NCI-H146 (cell line): Measurements from ENCODE around the gene CPLX3.
A peak's percentile ranks its signal among the peaks of the same experiment; 100 is the strongest.

Experiments
- DNase-seq: peaks from one replicate; lab custom pipeline; 2025; lab: John Stamatoyannopoulos, UW

CPLX3 gene

DNA sequence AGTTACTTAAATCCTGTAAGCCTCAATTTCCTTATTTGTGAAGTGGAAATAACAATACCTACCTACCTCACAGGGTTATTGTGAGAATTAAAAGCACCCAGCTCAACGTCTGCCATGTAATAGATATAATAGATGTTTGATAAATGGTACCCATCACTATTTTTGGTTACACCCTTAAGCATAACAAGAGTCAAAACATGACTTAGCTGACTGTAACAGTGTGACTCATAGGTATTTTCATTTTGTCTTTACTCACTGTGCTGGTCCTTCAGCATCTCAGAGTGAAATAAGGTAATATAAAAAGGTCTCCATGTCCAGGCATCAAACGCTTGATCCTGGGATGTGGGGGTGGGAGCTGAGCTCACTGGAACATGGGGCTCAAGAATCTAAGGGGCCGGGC lies 3.1 kb downstream of the CPLX3 start:
- no peak for DNase-seq

- DNase-seq = no peak
These were observed 3.6 kb downstream of the CPLX3 start for GRCh38 chr15:74829991-74830390.

DNA sequence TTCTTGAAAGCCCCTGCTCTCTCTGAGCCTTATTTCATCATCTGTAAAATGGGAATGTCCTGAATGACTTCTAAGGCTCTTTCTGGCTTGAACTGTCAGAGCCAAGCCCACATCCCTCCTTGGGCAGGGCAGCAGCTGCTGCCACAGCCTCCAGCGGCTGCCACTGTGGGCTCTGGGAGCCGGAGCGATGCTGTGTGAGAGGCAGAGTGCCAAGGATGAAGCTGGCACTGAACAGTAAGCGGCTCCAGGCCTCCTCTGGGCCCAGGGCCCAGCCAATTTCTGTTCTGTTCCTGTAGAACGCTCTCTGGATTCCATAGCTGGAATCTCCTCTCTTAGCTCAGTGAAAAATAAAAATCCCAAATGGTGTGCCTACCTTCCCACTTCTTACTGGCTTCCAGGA lies 4.4 kb downstream of the CPLX3 start:
- no peak for DNase-seq

DNA sequence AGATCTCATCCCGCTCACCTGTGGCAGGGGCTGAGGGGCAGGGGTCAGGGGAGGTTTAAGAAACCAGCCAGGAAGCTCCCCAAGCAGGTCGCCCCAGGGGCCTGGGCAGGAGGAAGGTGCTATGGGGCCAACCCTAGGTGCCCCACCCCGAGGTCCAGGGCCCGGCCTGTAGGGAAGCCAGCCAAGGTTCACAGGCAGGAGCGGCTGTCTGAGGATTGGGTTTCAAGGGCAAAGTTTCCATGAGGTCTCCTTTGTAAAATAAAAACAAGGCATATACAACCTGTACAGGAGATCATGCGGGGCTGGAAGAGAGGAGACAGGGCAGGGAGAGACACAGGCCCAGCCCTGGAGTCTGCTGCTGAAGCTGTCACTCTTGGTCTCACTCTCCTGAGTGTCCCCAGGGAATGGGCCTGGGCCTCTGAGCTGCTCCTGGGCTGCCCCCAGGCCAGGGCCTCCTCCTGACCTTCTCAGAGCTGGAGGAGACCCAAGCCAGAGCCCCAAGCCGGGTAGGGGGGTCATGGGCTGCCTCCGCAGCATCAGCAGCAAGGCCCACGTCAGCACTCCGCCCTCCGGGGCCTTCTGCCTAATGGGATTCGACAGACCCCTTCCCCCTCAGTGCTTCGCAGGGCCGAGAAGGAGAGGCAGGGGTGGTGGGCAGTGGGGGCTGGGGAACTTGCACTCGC lies 5.5 kb downstream of the CPLX3 start:
- DNase-seq = no peak

- DNase-seq = no peak
These were observed 6.4 kb downstream of the CPLX3 start for GRCh38 chr15:74832826-74833225.

- DNase-seq = no peak
These were observed 7.1 kb downstream of the CPLX3 start for GRCh38 chr15:74833376-74834107.

DNA sequence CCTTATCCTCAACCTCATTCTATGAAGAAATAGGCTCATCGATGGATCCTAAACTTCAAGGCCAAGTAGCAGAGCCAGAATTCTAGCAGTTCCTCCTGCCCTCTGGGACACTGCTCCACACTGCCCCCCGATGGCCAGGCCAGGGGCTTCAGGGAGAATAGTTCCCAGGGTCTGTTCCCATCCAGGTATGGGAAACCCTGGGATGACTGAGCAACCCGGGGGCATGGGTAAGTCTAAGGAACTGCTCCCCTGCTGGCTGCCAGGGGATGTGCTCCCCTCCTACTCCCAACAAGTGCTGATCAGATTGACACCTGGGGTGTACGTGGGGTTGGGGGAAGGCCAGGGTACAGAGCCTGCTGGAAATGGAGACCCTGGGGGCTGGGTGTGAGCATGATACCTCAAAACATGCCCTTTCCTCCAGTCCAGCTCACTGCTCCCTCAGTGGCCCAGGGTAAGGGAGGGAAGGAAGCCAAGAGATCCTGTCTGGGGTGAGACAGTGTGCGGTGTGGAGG lies 8.9 kb downstream of the CPLX3 start:
- DNase-seq = peak; percentile 17

DNA sequence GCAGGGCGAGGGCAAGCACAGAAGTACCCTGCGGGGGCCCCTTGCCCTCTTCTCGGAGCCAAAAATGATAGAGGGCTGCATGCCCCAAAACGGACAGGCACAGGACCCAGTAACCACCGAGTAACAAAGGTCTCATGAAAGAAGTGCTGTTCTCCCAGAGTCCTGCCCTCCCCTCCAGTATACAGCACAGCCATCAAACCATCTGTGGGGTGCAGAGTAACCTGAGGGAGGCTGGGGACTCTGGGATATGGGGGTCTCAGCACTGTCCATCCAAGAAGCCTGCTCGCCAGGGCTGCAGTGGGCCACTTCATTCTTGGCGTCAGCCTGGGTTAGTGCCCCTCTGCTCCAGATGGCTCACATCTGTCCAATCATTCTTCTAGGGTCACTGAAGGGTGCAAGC lies 10.4 kb downstream of the CPLX3 start:
- no peak for DNase-seq

- no peak for DNase-seq
These were observed 11.2 kb downstream of the CPLX3 start for GRCh38 chr15:74837482-74838136.

GRCh38 chr15:74838137-74838516 lies 11.7 kb downstream of the CPLX3 start:
- DNase-seq = no peak

DNA sequence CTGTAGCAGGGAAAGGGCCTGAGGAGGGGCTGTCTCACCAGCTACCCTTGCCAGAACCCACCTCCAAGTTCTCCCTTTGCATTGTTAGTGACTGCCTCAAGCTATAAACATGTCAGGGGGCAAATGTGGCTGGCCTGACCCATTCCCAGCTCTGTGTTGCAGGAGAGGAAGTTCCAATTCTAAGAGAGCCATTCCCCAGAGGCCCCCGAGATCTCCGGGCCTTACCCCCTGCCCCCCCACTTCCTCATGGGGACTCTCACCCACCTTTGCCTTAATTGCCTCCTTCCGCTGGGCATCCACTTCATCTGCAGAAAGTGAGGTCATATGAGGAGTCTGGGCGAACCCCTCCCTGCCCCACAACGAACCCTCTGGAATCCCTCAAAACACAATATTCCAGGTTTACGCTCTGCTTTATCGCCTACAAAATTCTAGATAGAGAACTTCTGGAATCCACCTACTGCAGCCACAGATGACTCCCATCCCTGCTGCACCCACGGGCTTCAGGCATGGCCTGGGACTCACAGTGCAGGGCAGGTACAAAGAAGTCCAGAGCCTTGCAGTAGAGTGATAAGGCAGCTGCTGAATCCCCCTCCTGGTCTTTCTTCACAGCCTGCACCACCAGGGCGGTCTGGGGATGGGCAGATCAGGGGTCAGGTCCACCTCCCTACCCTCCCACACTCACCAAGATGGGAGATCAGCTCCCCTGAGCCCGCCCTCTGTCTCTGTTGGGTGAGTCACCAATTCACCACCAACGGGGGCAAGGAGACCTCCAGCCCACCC lies 12.5 kb downstream of the CPLX3 start:
- DNase-seq = no peak

DNA sequence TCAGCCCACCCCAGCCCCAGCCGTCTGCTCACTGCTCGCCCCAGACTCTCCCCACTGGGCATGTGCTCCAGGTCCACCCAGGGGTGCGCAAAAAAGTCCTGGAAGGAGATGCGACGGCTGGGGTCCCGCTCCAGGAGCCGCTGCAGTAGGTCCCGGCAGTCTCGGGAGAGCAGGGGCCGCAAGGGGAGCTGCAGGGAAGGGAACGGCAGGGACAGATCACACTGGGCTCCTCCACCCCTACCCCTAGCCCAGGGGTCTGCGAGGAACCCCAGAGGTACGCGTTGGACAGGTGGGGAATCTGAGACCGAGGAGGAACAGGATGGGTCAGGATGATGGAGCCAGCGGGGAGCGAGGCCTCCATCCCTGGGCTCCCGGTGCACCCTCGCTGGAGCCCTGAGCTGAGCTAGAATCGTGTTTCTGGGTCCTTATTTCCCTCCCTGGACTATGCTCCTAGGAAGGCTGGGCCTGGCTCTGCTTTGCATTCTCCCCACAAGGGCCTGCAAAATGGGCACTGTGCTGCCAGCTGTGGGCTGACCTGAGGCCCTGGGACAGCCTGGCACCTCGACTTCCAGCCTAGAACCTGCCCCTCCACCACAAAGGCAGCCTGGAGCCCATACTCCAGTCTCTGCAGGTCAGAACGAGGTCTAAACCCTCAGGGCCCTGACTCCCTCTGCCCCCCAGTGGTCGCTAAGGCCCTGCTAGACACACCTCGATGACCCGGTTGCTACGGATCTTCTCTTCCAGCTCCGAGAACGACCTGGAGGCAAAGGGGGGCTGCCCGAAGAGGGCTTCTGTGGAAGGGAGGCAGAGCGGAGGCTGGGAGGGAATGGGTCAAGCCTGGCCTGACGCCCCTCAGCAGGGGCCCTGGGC lies 13.3 kb downstream of the CPLX3 start:
- no peak for DNase-seq

- no peak for DNase-seq
These were observed 14.7 kb downstream of the CPLX3 start for GRCh38 chr15:74840851-74841775.

- no peak for DNase-seq
These were observed 15.5 kb downstream of the CPLX3 start for GRCh38 chr15:74841891-74842373.

DNA sequence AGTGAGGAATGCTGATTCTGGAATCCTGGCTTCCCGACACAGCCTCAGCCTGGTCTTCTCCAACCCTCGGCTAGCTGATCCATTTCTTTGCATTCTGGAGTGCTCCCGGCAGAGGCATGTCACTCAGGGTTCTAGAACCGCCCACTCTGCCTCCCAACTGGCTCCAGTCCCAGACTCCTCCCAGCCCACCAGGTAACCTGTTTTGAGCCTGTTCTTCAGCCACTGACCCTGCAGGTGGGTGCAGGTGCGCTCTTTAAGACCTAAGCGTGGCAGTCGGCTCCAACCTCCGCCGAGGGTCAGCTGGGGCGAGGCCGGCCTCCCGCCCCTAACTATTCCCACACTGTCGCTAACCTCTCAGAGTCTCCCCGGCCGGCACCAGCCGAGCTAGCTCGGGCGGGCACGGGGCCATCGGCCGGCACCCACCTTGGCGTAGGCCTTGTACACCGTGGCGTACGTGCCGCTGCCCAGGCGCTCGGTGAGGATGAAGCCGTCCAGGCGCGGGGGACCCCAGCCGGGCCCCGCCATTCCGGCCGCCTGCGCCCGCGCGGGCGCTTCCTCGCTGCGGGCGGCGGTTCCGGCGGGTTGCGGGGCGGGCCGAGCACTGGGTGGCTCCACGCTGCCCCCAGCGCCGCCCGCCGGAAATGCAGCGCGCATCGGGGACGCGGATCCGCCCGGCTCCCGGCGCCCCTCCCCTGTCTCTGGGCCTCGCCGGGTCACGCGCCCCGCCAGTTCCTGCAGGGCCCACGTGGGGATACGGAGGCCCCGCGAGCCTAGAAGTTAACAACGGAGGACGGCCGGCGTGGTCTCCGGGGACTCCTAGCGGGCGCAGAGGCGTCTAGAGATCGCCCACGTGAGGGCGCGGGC lies 16.4 kb downstream of the CPLX3 start, which contains the start of gene ULK3:
ULK3 (minus strand) TSS at position 576 of the 864 bp plus-strand sequence; CDS start at position 525, 51 bp downstream.
- peak; percentile 93 for DNase-seq

DNA sequence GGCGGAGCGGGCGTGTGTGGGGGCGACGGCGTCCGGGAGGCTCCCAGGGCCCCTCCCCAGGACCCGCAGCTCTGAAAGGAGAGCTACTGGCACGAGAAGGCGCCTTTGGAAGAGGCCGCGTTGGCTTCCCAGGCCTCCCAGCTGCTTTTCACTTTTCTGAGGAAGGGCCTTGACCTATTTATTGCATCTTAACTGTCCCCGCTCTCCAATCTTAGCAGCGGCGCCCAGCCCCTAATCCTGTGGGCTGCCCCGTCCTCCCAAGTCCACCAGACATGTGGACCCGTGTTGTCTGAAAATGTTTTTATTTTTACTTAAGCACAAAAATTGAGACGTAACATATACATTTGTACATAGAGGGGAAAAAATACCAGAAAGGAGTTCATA lies 17.0 kb downstream of the CPLX3 start:
- no peak for DNase-seq

DNA sequence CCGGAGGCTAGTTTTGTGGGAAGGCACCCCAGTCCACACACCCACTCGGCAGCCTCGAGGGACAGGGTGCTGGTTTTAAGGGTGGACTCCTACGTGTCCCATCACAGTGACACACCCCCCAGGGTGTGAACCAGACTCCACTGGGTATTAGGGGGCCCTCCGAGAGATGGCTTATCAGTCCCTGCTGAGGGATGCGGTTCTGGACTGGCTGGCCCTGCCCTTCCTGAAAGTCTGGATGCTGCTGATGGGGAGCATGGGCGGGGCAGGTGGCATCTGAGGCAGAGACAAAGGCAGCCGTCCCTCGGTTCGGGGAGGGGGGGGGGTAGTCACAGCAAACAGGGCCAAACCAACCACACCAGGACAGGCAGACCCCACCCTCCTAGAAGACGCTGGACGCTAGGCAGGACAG lies 17.5 kb downstream of the CPLX3 start:
- DNase-seq = no peak

DNA sequence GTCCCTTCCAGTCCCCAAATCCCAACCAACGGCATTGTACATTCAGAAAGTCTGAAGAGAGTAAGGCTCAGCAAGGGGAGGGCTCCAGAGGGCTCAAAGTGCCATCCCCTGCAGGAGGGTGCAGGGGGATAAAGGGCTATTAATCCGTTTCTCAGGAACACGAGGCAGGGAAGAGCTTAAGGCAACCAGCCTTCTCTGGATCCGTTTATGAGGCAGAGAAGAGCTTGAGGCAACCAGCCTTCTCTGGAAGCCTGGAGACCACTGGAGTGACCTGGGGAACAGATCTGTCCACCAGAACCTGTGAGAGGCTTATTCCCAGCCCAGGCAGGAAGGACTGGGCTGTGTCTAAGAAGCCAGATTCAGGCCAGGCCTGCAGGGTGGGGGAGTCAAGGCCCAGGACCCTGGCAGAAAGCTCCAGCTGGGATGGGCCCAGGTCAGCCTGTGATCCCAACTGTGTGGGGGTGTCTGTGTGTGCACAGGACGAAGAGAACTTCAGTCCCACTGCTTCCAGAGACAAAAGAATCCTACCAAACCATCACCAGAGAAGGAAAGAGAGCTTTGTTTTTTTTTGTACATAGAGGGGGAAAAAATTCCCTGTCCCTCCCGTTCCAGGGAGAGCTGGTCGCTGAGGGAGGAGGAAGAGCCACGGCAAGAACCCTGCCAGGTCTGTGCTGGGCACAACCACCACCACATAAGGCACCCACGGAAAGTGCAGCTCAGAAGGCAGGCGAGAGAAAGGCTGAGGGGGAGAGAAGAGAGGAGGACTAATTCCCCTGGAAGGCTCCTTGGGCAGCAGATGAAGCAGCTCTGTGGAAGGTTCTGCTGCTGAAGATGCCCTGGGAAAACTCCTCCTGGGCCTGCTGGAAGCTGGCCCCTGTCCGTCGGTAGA lies 18.1 kb downstream of the CPLX3 start:
- no peak for DNase-seq
